GM08714 (cell line): ENCODE measurements around the gene ZNF462.

ENCODE experiments used
- H3K4me3 ChIP-seq: fragments of 200-500 bp; sonication (Bioruptor generic); 2 replicates; pipeline ENCODE4 v1.5.1; 2014; ENCODE audit warnings: mild to moderate bottlenecking, low read length, inconsistent platforms
- ZNF274 ChIP-seq: IDR thresholded peaks from 2 replicates; pipeline ENCODE4 v1.6.1; 2012; ENCODE audit warnings: mild to moderate bottlenecking, low read depth, low read length

The ZNF462 gene

DNA sequence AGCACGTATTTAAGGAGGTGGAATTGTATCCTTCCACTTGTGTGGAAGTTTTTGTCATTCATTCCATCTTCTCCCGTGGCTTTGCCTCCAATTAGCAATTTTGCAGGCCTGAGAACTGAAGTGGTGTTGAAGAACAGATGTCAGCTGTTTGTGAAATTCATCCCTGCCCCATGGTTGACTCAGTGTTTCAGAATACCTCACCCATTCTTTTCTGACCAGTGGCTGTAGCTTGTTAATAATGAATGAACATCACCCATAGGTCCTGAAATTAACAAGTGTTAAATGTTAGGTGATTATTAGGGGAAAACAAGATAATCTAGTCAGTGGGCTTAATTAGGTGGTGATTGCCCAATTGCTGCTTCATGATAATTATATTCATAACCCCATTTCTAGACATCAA is 11.7 kb downstream of the ZNF462 start:
- TF ChIP-seq ZNF274 = no peak
- no peak overlapping the region for H3K4me3 ChIP-seq

DNA sequence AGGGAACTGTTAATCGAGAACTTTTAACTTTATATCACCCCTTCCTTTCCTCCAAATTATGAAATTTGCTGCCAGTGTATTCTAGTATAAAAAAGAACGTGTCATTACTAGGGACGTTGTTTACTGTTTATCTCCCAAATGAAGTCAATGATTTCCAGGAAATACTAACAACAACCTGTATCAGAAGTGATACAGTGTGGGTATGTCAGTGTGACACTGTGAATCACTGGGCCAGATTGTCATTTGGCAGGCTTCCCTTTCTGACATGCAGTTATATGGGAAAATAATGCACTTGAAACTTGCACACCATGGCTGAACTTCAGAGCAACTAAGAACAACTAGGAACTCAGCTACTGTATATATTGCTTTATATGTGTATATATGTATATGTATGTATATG is 12.6 kb downstream of the ZNF462 start:
- no peak overlapping the region for H3K4me3 ChIP-seq
- TF ChIP-seq ZNF274 = no peak

DNA sequence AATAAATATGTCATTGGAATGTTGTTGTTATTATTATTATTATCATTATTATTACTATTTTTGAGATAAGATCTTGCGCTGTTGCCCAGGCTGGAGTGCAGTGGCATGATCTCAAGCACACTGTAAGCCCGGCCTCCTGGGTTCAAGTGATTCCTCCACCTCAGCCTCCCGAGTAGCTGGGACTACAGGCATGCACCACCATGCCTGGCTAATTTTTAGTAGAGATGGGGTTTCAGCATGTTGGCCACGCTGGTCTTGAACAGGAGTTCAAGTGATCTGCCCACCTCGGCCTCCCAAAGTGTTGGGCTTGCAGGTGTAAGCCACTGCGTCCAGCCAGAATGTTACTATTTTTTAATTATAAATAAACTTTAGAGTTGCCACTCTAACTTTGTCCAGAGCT is 14.4 kb downstream of the ZNF462 start:
- no peak for TF ChIP-seq ZNF274
- no peak overlapping the region for H3K4me3 ChIP-seq

- no peak for TF ChIP-seq ZNF274
- no peak overlapping the region for H3K4me3 ChIP-seq
These were observed 15.3 kb downstream of the ZNF462 start for GRCh38 chr9:106878081-106878837.

- TF ChIP-seq ZNF274 = no peak
- H3K4me3 ChIP-seq = no peak overlapping the region
These were observed 16.0 kb downstream of the ZNF462 start for GRCh38 chr9:106878934-106879333.

DNA sequence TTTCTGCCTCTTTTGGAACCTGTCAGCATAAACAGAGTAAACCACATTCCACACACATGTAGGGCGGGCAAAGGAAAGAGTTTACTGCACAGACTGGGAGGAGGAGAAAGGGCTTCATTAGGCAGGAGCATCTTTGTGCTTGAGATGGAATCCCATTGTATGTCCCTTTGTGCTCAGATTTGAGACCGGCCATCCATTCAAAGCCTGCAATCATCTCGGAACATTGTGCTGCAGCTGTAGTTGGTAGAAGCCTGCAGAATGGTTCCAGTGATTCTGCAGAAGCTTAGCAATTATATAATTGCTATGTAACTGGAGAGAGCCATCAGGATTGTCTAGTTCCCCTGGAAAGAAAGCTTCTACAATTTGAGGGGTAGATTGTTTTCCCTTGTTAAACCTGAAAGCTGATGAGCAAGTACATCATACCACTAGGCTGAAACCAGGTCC is 16.5 kb downstream of the ZNF462 start:
- no peak for TF ChIP-seq ZNF274
- no peak overlapping the region for H3K4me3 ChIP-seq

- H3K4me3 ChIP-seq = no peak overlapping the region
- no peak for TF ChIP-seq ZNF274
These were observed 17.1 kb downstream of the ZNF462 start for GRCh38 chr9:106880081-106880480.

GRCh38 chr9:106880863-106881262 is 17.9 kb downstream of the ZNF462 start:
- TF ChIP-seq ZNF274 = no peak
- H3K4me3 ChIP-seq = no peak overlapping the region

- H3K4me3 ChIP-seq = no peak overlapping the region
- no peak for TF ChIP-seq ZNF274
These were observed 20.1 kb downstream of the ZNF462 start for GRCh38 chr9:106883030-106883429.

GRCh38 chr9:106883626-106884190 is 20.7 kb downstream of the ZNF462 start:
- no peak for TF ChIP-seq ZNF274
- no peak overlapping the region for H3K4me3 ChIP-seq

- H3K4me3 ChIP-seq = no peak overlapping the region
- no peak for TF ChIP-seq ZNF274
These were observed 22.5 kb downstream of the ZNF462 start for GRCh38 chr9:106885451-106885850.

DNA sequence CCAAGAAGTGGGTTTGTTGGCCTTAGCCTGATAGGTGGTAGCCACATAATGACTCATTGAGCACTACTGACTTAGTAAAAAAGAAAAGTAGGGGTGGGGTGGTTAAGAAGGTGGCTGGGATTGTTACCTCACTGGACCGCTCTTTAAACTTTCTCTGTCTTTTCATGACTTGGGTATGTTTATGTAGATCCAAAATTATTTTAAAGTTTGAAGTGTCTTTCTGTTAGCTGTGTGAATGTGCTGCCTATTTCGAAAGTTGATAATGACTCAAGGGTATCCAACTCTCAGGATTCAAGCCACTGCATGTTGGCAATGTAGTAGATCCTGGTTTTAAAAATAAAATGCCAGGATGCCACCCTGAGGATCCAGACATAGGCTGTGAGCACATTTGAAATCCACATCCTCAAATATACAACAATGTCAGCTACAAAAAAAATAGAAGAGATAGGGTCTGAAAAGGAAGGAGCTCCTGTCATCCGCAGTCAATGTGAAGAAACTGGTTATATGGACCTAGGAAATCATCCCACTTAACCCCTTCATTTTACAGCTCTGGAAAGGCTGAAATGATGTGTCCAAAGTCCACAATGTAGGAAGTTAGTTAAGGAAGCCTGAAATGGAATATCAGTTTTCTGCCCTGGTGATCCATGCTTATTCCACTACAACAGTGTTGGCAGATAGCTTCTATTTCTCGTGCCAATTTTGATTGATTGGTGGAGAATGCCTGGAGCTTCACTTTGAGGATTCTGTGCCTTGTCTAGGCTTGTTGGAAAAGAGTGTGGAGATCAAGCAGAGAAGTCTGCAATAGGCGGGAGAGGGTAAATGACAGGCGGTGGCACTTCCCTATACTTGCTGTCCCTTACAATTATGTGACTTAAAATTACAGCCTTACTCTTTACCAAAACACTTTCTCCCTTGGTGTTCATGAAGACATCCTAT is 23.4 kb downstream of the ZNF462 start:
- H3K4me3 ChIP-seq = no peak overlapping the region
- TF ChIP-seq ZNF274 = no peak

GRCh38 chr9:106887066-106887465 is 24.1 kb downstream of the ZNF462 start:
- H3K4me3 ChIP-seq = no peak overlapping the region
- TF ChIP-seq ZNF274 = no peak

GRCh38 chr9:106889061-106889590 is 26.2 kb downstream of the ZNF462 start:
- no peak for TF ChIP-seq ZNF274
- H3K4me3 ChIP-seq = no peak overlapping the region

DNA sequence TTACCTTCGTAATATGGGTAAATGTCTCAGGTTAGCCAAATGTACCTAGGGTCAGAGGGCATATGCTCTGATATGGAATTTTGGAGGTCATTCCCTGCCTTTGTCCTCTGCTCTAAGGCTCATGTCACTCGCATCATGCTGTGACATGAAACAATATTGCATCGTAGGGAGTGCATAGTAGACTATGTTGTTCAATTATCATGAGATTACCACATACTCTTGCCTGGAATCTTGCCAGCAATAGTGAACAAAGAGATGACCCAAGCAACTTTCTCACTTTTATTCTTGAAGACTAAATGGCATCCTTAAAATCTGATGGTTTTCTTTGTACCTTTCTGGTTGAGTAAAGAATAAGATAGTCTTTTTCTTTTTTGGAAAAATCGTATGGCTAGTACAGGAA is 27.6 kb downstream of the ZNF462 start:
- TF ChIP-seq ZNF274 = no peak
- H3K4me3 ChIP-seq = no peak overlapping the region
